ENCODE measurements around the gene GPATCH1. TPM values are rescaled to one million over a fixed set of nuclear protein-coding genes. Genes with fewer than 3 reads are reported as not detected.

GPATCH1 gene
- total and polyA plus RNA-seq, 9 of the 15 experiments (the other 6 are each of a cell fraction or from before 2014, with no cell fraction given), result 3.7 to 9.7 (median 7.7) TPM

DNA sequence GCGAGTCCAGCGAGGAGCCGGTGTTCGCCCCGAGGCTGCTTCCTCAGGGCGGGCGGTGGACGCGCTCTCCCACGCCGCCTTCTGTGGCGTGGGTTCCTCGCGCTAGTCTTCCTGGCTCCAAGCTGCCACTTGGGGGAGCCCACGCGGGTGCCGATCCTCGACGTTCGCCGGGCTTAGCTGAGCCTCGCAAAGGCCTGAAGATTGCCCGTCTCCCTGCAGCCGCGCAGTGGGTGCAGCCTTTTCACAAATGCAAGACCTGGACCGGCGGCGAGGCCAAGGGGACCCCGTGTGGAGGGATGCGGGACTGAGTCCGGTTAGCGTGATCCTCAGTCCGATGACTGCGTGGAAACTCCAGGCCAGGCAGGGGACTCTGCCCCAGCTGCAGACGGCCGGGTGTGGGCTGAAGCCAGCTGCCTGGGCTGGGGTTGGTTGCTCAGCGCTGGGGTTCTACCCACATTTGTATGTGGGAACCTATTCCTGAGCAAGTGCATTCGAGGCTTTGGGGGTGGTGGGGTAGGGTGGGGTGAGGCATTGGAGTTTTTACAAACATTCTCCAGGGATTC lies 96.5 kb downstream of the GPATCH1 start (continued):
- TF ChIP-seq, protein P1, sequence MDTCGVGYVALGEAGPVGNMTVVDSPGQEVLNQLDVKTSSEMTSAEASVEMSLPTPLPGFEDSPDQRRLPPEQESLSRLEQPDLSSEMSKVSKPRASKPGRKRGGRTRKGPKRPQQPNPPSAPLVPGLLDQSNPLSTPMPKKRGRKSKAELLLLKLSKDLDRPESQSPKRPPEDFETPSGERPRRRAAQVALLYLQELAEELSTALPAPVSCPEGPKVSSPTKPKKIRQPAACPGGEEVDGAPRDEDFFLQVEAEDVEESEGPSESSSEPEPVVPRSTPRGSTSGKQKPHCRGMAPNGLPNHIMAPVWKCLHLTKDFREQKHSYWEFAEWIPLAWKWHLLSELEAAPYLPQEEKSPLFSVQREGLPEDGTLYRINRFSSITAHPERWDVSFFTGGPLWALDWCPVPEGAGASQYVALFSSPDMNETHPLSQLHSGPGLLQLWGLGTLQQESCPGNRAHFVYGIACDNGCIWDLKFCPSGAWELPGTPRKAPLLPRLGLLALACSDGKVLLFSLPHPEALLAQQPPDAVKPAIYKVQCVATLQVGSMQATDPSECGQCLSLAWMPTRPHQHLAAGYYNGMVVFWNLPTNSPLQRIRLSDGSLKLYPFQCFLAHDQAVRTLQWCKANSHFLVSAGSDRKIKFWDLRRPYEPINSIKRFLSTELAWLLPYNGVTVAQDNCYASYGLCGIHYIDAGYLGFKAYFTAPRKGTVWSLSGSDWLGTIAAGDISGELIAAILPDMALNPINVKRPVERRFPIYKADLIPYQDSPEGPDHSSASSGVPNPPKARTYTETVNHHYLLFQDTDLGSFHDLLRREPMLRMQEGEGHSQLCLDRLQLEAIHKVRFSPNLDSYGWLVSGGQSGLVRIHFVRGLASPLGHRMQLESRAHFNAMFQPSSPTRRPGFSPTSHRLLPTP (IDR thresholded peaks at IDR 0.05; ENCODE audit: borderline replicate concordance, extremely low read depth, insufficient read length), result no peak
- TF ChIP-seq ZNF79 (CRISPR knock-in tag; IDR thresholded peaks at IDR 0.05; ENCODE audit: low read depth) (no peak), ZNF699 (CRISPR knock-in tag; IDR thresholded peaks at IDR 0.05; ENCODE audit: insufficient replicate concordance) (no peak)
- TF ChIP-seq, protein P2, sequence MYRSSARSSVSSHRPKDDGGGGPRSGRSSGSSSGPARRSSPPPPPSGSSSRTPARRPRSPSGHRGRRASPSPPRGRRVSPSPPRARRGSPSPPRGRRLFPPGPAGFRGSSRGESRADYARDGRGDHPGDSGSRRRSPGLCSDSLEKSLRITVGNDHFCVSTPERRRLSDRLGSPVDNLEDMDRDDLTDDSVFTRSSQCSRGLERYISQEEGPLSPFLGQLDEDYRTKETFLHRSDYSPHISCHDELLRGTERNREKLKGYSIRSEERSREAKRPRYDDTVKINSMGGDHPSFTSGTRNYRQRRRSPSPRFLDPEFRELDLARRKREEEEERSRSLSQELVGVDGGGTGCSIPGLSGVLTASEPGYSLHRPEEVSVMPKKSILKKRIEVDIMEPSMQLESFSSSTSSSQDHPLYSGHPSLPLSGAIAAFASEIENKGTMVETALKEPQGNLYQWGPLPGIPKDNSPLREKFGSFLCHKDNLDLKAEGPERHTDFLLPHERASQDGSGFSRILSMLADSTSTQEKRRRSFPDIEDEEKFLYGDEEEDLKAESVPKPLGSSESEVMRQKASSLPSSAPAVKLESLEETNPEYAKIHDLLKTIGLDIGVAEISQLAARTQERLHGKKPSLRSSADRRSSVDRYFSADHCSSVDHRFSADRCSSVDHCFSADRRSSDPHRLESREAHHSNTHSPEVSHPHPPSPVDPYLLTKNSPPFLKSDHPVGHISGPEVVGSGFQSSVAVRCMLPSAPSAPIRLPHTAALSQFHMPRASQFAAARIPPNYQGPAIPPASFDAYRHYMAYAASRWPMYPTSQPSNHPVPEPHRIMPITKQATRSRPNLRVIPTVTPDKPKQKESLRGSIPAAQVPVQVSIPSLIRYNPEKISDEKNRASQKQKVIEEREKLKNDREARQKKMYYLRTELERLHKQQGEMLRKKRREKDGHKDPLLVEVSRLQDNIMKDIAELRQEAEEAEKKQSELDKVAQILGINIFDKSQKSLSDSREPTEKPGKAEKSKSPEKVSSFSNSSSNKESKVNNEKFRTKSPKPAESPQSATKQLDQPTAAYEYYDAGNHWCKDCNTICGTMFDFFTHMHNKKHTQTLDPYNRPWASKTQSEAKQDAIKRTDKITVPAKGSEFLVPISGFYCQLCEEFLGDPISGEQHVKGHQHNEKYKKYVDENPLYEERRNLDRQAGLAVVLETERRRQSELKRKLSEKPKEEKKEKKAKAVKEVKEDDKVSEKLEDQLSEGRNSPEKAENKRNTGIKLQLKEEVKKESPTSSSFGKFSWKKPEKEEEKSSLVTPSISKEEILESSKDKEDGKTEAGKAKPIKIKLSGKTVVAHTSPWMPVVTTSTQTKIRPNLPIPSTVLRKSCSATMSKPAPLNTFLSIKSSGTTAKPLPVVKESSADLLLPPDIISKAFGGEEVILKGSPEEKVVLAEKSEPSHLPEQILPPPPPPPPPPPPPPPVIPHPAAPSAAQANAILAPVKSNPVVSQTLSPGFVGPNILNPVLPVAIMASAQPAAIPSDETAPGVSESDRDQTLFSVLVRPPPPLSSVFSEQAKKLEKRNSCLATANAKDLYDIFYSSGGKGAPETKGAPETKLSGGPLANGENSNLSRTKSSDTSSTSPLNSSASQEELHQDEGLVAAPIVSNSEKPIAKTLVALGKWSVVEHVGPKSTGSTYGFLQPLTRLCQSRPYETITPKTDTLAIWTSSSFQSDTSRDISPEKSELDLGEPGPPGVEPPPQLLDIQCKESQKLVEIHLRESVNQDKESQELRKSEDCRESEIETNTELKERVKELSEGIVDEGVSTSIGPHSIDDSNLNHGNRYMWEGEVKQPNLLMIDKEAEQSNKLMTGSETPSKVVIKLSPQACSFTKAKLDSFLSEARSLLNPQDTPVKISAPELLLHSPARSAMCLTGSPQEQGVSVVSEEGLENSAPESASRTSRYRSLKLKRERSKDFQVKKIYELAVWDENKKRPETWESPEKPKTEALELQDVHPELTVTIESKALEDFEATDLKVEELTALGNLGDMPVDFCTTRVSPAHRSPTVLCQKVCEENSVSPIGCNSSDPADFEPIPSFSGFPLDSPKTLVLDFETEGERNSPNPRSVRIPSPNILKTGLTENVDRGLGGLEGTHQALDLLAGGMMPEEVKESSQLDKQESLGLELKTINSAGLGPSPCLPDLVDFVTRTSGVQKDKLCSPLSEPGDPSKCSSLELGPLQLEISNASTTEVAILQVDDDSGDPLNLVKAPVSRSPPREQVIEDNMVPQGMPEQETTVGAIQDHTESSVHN (IDR thresholded peaks at IDR 0.05; ENCODE audit: borderline replicate concordance in 1 of 2, low read depth in 1 of 2), result no peak
- TF ChIP-seq, protein P3, sequence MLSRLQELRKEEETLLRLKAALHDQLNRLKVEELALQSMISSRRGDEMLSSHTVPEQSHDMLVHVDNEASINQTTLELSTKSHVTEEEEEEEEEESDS (CRISPR knock-in tag; IDR thresholded peaks at IDR 0.05), result no peak
- TF ChIP-seq, protein P4, sequence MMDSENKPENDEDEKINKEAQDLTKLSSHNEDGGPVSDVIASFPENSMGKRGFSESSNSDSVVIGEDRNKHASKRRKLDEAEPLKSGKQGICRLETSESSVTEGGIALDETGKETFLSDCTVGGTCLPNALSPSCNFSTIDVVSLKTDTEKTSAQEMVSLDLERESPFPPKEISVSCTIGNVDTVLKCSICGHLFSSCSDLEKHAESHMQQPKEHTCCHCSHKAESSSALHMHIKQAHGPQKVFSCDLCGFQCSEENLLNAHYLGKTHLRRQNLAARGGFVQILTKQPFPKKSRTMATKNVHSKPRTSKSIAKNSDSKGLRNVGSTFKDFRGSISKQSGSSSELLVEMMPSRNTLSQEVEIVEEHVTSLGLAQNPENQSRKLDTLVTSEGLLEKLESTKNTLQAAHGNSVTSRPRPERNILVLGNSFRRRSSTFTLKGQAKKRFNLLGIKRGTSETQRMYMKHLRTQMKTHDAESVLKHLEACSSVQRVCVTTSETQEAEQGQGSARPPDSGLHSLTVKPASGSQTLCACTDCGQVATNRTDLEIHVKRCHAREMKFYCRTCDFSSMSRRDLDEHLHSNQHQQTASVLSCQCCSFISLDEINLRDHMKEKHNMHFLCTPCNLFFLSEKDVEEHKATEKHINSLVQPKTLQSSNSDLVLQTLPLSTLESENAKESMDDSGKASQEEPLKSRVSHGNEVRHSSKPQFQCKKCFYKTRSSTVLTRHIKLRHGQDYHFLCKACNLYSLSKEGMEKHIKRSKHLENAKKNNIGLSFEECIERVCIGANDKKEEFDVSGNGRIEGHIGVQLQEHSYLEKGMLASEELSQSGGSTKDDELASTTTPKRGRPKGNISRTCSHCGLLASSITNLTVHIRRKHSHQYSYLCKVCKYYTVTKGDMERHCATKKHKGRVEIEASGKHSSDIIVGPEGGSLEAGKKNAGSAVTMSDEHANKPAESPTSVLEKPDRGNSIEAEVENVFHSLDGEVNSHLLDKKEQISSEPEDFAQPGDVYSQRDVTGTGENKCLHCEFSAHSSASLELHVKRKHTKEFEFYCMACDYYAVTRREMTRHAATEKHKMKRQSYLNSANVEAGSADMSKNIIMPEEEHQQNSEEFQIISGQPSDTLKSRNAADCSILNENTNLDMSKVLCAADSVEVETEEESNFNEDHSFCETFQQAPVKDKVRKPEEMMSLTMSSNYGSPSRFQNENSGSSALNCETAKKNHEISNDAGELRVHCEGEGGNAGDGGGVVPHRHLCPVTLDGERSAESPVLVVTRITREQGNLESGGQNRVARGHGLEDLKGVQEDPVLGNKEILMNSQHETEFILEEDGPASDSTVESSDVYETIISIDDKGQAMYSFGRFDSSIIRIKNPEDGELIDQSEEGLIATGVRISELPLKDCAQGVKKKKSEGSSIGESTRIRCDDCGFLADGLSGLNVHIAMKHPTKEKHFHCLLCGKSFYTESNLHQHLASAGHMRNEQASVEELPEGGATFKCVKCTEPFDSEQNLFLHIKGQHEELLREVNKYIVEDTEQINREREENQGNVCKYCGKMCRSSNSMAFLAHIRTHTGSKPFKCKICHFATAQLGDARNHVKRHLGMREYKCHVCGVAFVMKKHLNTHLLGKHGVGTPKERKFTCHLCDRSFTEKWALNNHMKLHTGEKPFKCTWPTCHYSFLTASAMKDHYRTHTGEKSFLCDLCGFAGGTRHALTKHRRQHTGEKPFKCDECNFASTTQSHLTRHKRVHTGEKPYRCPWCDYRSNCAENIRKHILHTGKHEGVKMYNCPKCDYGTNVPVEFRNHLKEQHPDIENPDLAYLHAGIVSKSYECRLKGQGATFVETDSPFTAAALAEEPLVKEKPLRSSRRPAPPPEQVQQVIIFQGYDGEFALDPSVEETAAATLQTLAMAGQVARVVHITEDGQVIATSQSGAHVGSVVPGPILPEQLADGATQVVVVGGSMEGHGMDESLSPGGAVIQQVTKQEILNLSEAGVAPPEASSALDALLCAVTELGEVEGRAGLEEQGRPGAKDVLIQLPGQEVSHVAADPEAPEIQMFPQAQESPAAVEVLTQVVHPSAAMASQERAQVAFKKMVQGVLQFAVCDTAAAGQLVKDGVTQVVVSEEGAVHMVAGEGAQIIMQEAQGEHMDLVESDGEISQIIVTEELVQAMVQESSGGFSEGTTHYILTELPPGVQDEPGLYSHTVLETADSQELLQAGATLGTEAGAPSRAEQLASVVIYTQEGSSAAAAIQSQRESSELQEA (IDR thresholded peaks at IDR 0.05; ENCODE audit: low read depth), result no peak

Measured in K562 (cell line).